HG02678 (cell line): Measurements from ENCODE around the gene SLC8A2.
"Not testable (repeated sequence)": the region's sequence is repeated elsewhere in the genome, so short reads cannot be mapped to it uniquely, and the experiment has no call there.

Experiments used
- ATAC-seq: cut with Tn5 transposase; IDR thresholded peaks from one replicate; pipeline ENCODE4 v1.9.1; 2021; ENCODE audit warnings: mild to moderate bottlenecking, moderate library complexity; ENCODE audit not compliant: unreplicated experiment

Gene SLC8A2

DNA sequence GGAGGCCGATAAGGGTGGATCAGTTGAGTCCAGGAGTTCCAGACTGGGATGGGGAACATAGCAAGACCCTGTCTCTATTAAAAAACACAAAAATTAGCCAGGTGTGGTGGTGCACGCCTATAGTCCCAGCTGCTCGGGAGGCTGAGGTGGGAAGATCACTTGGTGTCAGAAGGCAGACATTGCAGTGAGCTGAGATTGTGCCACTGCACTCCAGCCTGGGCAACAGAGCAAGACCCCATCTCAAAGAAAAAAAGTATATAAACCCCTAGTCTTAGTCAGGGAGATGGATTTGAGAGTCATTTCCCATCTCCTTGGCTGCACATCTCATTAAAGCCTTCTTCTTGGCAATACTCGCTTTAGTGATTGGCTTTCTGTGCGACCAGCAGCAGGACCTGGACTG, 87.8 kb downstream of the SLC8A2 start:
- ATAC-seq: not testable (repeated sequence)

DNA sequence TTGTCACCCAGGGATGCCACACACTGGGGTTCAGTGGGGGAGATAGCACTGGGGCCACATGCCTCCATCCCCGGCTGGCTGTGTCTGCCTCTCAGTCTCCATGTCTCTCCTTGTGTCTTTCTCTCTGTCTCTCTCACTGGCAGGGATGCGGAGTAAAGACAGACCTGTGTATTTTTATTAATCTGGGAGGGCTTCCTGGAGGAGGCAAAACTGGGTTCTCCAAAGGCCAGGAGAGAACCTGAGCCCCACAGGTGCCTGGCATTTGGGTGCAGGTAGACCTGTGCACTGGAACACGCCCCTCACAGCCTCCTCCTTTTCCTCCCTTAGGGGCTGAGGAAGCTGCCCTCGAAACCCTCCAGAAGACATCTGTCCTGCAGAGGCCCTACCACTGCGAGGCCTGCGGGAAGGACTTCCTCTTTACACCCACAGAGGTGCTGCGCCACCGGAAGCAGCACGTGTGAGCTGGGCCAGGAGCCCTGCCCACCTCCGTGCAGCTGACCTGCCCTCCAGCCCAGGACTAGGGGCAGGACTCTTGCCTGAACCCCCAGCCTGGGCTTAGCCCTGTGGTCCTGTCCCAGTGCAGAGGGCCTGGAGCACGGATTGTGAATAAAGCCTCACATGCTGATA, 89.9 kb downstream of the SLC8A2 start:
- ATAC-seq: no peak

DNA sequence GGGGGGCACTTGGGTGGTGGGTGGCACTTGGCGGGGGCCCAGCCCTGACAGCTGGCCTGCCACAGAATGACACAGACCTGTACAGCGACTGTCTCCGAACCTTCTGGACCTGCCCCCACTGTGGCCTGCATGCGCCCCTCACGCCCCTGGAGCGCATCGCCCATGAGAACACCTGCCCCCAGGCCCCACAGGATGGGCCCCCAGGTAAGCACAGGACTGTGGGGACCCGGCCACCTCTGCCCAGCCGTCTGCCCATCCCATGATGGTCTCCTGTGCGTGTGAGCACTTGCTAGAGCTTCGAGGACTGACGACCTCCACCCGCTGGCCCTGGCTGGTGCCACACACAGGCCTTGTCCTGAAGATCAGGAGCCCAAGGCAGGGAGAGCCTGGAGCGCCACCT, 90.6 kb downstream of the SLC8A2 start:
- ATAC-seq: no peak

DNA sequence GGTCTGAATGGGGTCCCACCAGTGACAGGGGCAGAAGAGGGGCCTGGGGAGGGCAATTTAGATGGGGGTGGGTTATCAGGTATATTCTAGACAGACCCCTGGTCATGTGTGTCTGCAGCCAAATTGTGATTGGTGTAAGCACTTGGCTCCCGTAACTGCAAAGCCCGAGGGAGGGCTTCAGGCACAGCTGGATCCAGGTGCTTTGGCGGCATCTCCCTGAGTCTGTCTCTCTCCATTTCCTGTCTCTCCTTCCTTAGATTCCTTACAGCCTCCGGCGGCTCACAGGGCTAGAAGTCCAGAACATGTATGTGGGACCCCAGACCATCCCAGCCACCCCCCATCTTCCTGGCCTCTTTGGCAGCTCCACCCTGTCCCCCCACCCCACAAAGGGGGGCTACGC, 91.1 kb downstream of the SLC8A2 start:
- no peak for ATAC-seq

DNA sequence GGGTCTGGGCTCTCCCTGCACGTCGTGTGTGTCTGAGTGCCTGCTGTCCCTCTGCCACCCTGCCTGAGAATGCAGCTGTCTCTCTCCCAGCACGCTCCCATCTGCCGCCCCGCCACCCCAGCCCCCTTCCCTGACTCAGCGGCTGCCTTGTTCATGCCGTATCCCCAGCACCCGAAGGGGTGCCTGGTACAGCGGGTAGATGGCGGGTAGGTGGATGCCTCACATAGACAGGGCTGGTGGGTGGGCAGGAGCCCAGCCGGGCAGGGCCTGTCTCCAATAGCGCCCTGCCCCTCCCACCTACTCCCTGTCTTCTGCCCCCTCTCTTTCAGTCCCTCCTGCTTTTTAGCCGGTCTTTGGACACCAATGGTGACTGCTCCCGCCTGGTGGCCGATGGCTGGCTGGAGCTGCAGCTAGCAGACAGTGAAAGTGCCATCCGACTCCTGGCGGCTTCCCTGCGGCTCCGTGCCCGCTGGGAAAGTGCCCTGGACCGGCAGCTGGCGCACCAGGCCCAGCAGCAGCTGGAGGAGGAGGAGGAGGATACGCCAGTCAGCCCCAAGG, 92.2 kb downstream of the SLC8A2 start:
- no peak for ATAC-seq

DNA sequence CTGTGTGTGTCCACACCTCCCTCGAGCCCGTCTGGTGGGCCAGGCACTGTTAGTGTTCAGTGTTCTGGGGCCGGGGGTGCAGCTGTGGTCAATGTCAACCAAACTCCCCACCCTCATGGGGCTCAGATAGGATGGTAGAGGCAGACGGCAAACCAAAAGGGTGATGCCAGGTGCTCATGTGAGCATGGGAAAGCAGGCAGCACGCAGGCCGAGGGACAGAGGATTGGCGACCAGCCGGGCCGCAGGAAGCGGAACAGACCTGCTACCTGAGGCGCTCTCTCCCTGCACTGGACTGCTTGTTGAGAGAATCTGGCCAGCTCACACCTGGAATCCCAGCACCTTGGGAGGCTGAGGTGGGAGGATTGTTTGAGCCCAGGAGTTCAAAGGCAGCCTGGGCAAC, 93.4 kb downstream of the SLC8A2 start:
- no peak for ATAC-seq
